ENCODE results near the gene FGFR2.

Gene FGFR2

DNA sequence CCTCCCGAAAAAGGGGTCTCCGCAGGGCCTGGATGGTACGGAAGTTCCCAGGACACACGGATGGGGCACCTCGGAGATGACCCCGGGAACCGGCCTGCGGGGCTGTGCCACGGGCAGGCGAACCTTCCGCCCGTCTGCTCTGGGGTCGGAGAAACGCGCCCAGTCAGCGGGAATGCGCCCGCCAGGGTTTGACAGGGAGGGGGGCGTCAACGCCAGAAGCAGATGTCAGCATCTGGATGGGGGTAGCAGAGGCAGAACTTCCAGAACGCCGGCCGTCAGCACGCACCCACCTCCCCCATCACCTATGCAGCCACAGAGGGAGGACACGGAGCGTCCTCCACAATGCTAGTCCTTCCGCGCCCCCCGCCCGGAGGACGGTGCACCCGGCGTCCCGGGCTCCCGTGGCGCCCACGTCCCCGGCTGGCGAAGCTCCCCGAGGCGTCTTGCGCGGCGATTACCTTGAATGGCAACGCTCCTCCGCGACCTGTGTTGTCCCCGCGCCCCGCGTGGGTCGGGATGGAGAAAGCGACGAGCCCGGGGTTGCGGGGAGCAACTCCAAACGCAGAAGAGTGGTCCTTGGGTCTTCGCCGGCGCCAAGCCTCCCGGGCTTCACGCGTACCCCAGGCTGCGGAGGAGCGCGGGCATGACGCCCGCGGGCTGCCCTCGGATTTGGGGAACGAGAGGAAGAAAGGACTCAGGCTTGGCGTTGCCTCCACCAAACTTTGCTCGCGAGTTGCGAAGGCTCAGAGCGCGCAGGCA is 561 bp downstream of the FGFR2 start:
- no peak overlapping the region for H3K4me3 ChIP-seq (ENCODE audit: low read depth, low read length)
- DNase-seq (ENCODE audit: low read depth), result no peak
- TF ChIP-seq POLR2A (IDR thresholded peaks at IDR 0.05; ENCODE audit: extremely low read depth, insufficient read length), result no peak
- TF ChIP-seq, protein P1, sequence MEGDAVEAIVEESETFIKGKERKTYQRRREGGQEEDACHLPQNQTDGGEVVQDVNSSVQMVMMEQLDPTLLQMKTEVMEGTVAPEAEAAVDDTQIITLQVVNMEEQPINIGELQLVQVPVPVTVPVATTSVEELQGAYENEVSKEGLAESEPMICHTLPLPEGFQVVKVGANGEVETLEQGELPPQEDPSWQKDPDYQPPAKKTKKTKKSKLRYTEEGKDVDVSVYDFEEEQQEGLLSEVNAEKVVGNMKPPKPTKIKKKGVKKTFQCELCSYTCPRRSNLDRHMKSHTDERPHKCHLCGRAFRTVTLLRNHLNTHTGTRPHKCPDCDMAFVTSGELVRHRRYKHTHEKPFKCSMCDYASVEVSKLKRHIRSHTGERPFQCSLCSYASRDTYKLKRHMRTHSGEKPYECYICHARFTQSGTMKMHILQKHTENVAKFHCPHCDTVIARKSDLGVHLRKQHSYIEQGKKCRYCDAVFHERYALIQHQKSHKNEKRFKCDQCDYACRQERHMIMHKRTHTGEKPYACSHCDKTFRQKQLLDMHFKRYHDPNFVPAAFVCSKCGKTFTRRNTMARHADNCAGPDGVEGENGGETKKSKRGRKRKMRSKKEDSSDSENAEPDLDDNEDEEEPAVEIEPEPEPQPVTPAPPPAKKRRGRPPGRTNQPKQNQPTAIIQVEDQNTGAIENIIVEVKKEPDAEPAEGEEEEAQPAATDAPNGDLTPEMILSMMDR (IDR thresholded peaks at IDR 0.05; ENCODE audit: low read depth, low read length), result no peak

DNA sequence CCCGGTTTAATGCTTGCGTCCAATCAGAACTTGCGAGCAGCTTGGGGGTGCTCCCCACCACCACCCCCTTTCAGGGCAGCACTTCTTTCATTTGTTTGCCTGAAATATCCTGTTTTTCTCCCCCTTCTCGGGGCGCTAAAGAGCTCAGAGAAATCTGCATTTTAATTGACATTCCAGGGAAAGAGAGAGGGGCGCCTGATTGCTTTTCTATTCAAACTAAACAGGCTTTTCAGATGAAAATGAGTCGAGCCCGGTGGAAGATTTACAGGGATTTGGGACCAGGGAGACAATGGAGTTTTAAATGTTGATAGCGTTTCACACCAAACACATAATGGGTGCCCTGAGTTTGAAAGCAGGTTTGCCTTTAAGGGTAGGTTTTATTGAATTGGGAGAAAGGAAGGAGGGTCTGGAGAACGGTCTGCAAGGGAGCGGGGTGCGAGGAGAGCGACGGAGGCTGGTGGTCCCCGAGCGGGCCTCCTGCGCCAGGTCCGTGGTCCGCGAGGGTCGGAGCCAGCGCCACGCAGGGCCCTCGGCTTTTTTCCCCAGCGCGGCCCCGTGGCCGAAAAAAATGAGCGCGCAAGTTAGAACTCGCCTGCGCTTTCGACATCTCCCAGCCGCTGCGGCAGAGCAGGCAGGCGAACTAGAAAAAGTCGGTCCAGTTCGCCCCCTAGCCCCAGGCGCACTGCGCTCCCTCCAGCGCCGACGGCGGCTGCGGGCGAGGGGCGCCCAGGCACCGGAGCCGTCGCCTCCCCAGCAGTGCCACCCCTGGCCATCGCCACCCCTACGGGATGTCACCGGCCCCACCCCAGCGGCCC is 1.3 kb downstream of the FGFR2 start:
- no peak for DNase-seq (ENCODE audit: low read depth)
- TF ChIP-seq, protein P2, sequence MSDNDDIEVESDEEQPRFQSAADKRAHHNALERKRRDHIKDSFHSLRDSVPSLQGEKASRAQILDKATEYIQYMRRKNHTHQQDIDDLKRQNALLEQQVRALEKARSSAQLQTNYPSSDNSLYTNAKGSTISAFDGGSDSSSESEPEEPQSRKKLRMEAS (IDR thresholded peaks at IDR 0.05; ENCODE audit: low read depth, low read length), result no peak
- TF ChIP-seq MYC (IDR thresholded peaks at IDR 0.05; ENCODE audit: low read depth, low read length) (no peak), POLR2A (IDR thresholded peaks at IDR 0.05; ENCODE audit: extremely low read depth, insufficient read length) (no peak)
- TF ChIP-seq, protein P1 (IDR thresholded peaks at IDR 0.05; ENCODE audit: low read depth, low read length), result no peak
- H3K4me3 ChIP-seq (ENCODE audit: low read depth, low read length), result no peak overlapping the region

DNA sequence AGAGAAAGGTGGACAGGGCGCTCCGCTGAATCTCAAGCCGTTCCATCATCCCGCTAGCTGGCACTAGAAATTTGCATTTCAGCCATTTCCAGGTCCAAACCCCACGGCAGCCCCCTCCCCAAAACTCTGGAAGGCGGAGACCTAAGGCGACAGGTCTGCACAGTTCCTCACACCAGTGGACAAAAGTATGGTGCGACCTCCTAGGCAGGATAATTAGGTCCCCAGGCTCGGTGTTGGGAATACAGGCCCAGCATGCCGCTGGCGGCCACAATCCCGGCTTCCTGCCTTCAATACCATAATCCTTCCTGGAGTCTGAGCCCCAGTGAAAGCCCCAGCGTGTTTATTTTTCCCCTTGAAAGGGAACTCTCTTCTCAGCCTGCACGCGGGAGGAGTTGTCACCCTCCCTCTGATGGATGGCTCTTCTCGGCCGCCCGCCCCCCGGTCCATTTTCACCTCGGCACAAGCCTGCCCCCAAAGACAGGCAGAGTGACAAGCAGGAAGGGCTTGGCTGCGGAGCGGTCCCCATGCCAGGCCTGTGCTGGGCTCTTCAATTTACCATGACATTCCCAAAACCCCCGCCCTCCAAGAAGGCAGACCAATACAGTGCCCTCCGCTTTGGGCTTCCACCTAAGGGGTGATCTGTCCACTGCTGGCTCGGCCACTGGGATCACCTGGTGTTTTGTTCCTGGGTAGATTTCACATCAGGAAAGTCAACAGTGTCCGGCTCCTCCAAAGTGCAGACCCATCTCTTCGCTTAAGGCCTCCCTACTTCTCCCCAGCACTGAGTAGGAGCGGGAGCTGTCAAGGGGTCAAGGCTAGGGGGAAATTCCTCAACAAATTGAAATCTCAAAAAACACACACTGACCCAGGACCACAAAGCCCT is 2.2 kb downstream of the FGFR2 start:
- TF ChIP-seq, protein P2 (IDR thresholded peaks at IDR 0.05; ENCODE audit: low read depth, low read length), result no peak
- TF ChIP-seq, protein P1 (IDR thresholded peaks at IDR 0.05; ENCODE audit: low read depth, low read length), result no peak
- TF ChIP-seq POLR2A (IDR thresholded peaks at IDR 0.05; ENCODE audit: extremely low read depth, insufficient read length) (no peak), MYC (IDR thresholded peaks at IDR 0.05; ENCODE audit: low read depth, low read length) (no peak)
- no peak overlapping the region for H3K4me3 ChIP-seq (ENCODE audit: low read depth, low read length)
- DNase-seq (ENCODE audit: low read depth), result no peak

DNA sequence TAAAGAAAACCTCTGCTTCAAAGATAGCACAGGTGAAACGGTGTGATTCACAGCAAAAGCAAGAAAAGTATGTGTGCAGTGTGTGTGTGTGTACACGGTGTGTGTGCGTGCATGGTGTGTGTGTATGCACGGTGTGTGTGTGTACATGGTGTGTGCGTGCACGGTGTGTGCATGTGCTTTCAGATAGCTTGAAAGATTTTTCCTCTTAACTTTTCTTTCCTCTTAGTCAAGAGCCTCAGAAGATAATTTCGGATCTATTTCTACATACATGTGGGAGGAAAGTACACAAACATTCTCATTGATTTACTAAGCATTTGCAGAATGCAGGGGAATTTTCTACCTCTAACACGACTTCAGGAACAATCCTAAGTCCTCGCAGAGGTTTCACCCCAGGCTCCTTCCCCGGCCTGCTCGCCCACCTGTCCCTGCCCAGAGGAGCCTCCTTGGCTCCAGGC is 2.9 kb downstream of the FGFR2 start:
- DNase-seq (ENCODE audit: low read depth), result no peak

More for the DNA sequence above, 2.9 kb downstream of the FGFR2 start:
- H3K4me3 ChIP-seq (ENCODE audit: low read depth, low read length), result no peak overlapping the region
- no peak for TF ChIP-seq POLR2A (IDR thresholded peaks at IDR 0.05; ENCODE audit: extremely low read depth, insufficient read length)
- no peak for TF ChIP-seq MYC (IDR thresholded peaks at IDR 0.05; ENCODE audit: low read depth, low read length)
- TF ChIP-seq, protein P1 (IDR thresholded peaks at IDR 0.05; ENCODE audit: low read depth, low read length), result no peak
- TF ChIP-seq, protein P2 (IDR thresholded peaks at IDR 0.05; ENCODE audit: low read depth, low read length), result no peak

Data from NB4 (cell line).